Measurements from ENCODE around the gene CAMSAP1.

The CAMSAP1 gene

DNA sequence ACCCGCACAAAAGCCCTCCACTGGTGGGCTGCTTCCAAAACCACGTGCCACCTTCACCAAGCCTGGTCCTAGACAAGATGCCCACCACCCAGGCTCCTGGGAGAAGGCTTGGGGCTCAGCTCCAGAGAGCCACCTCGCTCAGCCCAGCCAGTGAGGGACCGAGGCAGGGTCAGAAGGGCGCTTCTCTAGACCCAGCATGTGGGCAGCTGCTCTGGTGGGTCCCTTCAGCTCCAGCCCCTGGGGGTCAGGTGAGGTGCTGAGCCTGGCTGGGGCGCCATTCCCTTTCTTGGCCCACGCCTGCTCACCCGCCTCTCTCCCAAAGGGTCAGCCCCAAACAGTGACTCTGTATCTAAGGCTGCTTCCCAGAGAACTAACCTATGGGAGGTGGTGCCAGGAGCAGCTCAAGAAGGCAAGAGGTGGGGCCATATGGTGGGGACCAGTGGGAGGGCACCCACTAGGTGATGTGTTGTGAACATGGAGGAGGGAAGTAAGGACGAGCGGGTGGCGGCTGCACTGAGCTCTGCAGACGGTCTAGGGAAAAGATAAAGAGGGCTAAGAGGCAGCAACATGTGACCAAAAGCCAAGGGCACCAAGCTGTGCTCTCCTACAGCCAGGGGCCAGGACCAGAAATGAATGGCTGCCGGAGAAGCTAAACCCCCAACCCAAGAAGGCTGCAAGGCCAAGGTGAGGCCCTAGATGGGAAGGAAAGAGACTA lies 79.3 kb downstream of the CAMSAP1 start:
- no peak for DNase-seq

DNA sequence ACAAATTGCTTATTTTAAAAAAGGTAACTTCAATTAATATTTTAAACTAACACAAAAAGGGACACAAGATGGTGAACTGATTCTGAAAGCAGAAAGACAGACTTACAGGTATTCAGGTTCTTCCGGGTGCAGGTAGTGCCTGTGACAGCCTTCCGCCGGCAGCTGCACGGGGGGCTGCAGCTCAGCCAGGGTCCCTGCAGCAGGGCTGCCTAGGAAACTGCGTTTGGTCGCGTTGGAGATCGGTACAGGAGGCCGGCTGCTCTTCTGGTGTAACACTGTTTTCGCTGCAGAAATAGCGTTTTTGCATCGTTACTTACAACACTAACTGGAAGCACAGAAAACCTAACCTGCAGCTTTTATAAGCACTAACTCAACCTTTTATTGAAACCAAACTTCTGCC lies 80.0 kb downstream of the CAMSAP1 start:
- DNase-seq: no peak

DNA sequence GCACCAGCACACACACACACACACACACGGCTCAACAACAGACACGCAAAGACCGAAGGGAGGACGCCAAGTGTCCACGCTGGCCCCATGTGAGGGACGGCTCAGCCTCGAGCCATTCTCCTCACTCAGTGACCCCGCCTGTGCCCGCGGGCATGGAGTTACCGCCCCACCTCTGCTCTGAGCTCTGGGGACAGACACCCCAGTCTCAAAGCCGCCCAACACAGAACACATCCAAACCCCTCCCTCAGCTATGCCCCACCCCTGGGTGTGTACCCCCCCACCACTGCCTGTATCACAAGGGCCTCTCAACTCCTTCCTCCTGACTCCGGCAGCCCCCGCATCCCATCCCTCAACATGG lies 81.2 kb downstream of the CAMSAP1 start:
- no peak for DNase-seq

DNA sequence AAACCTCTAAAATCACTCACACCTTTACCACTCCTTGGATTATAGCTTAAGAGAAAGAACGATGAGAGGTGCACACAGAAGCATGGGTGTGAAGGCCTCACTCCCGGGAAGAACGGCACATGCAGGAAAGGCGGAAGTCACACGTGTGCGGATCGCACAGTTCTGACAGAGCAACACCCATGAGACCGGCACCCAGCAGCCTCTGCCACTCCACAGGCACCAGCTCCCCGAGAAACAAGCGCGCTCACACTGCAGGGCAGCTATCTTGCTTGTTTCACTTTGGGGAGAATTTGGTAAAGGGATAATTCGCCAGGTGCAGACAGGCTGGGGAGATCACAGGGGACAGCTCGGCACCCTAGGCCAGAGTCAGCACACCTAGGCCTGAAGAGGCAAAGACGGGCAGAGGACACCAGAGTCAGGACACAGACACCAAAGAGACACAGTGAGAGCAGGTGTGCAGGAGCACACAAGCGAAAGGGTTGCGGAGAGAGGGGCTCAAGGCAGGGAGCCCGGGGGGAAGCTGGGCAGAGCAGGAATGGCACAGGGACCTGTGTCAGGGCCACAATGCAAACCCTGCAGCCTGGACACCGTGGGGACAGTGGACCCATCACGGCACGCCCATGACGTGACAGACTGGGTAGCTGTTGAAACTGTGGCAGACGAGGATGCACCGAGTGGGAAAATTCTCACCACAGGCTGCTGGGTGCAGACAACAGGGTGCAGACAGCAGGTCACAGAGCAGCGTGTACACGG lies 81.7 kb downstream of the CAMSAP1 start:
- no peak for DNase-seq

DNA sequence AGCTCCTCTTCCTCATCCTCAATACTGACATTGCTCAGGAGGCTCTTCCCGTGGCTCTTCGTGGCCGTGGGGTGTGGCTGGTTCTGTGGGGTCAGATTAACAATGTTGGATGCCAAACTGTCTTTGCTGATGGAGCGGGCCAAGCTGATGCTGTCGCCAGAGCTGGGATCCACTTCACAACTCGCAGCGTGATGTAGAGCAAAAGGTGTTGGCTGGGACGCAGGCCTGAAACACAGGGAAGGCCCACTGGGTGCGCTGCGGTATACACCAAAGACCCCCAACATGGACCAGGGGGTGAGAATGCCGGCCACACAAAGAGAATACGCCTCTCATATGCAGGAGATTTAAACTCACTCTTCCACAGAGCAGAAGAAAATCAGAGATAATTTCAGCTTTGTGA lies 84.3 kb downstream of the CAMSAP1 start:
- no peak for DNase-seq

DNA sequence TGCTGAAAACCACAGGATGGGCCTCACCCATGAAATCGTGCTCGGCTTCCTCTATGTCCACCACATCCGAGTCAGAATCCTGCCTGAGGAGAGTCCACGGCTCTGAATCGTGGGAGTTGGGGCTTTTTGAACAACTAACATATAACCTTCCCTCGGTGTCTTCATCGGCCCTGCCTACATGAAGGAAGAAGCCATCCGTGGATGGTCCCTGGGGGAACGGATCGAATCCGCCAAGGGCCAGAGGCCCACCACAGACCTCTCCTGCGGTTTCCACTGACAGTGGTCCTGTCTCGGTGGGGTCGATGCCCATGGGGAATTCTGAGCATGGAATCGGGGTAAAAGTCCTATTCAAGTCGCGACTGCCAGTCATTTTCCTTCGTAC lies 85.0 kb downstream of the CAMSAP1 start:
- DNase-seq: no peak

DNA sequence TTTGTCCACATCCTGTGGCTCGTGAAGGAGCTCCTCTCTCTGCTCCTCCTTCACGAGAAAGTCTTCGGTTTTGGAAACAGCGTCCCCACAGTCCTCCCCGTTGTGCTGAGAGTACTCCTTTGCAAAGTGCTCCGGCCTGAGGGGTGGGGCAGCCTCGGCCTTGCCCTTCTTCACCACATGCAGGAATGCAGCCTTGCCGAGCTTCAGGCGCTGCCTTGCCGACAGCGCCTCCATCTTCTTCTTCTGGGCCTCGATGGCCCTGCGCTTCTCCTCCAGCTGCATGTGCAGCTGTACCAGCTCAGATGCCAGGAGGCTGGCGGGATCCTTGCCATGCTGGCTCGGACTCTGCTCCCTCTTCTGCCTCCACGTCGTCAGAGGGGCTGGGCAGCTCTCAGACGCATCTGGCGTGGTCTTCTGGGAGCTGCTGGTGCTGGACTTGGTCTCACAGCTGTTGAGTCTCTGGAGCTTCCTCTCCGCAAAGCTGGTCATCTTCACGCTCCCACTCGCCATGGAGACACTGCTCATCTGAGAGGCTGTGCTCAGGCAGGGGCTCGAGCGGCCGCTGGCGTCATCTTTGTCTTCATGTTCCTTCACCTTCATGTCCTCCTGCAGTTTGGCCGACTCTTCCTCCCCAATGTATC lies 85.5 kb downstream of the CAMSAP1 start:
- DNase-seq: no peak

DNA sequence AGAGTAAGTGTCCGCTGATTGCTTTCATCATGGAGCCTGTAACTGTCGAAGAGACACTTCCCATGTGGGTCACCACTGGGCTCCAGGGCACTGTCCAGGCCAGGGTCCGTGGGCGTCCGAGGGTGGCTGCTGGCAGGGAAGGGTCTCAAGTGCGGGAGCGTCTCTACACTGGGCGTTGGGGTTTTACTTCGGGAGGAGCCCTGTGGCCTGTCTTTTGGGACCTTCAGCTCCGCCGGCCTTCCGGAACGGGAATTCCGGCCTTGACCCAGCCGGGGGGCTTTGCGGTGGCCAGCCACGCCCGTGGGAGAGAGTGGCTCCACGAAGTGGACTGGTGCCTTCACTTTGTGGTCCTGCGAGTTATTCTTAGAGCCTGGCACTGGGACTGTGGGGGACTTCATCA lies 86.2 kb downstream of the CAMSAP1 start:
- no peak for DNase-seq

DNA sequence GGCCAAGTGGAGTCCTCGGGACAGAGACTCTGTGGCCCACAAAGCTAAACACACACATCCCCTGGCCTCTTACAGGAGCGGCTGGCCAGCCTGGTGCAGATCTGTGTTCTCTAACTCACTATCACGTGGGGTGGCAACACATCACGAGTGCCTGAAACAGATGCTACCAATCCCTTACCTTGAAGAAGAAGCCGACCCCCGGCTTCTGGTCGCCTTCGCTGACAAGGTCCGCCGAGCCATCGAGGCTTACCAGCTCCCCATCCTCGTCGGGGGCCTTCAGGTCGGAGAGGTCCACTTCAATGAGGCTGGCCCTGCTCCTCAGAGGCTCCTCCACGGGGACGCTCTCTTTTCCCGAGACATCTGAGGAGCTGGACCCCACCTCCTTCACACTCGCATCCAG lies 86.7 kb downstream of the CAMSAP1 start:
- DNase-seq: no peak

DNA sequence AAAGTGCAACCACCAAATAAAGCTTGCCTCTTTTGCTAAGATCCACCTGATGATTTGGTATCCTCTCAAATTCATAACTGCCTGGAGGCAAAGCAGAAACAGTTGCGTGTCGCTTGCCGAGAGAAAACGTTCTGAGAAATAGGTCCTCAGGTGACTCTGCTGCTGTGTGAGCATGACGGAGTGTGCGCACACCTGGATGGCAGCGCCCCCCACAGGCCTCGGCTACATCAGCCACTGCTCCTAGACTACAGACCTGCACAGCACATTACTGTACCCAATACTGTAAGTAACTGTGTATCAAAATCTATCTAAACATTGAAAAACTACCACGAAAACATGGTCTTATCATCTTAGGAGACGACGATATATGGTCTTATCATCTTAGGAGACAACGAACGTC lies 87.4 kb downstream of the CAMSAP1 start:
- DNase-seq: no peak

DNA sequence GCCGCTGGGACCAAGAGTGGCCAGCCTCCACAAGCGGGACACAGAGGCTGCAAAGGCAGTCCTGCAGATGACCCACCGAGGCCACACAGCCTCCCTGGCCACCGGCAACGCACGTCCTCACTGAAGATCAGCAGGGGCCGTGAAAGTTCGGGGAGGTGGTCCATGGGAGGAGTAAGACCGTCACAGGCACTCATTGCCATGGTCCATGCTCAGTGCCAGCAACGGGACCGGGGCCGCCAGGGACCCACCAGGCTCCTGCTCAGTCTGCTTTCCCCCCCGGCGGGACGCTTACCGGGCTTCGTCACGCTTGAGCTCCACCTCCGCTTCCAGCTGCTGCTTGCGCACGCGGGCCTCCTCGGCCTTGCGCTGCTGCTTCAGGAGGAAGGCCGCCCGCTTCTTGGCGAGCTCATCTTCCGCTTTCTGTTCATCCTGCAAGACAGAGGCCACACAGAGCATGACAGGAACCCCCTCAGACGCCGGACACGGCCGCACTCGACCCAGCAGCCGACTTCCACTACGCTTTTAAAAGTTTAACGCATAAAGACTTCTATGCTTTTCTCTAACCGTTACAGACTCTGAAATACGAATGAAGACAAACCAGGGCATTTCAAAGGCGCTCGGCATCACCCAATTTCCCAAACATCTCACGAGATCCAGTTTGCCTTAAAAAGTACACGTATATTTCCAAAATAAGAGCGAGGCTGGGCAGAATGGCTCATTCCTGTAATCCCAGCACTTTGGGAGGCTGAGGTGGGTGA lies 88.4 kb downstream of the CAMSAP1 start:
- no peak for DNase-seq

DNA sequence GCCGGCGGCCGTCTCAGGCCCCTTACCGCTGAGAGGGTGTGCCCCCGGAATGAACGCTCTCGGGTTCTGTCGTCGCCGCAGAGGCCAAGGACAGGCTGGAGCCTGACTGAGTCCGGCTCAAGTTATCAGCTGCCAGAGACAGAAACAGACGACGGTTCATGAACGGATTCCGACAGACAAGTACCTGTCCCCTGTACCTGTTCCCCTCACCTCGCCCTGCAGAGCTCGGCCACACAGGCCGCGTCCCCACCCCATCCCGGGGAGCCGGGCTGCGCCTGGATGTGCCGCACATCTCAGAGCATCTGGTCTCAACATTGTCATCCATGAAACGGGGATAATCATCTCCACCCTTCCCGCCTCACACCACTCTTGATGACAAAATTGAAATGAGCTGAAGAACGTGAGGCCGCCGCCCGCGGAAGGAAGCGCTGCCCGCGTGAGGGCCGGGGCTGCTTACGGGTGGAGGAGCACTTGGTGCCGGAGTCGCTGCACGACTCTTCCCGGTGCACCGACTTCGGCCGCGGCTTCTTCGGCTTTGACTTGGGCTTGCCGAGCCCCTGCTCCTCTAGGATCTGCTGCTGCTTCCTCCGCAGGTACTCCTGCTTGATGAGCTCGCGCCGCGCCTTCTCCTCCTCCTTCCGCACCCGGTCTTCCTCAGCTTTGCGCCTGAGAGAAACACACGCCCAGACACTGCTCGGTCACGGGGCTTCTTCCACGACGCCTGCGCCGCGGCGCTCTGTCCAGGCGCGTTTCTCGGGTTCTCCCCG lies 89.2 kb downstream of the CAMSAP1 start:
- DNase-seq: no peak

DNA sequence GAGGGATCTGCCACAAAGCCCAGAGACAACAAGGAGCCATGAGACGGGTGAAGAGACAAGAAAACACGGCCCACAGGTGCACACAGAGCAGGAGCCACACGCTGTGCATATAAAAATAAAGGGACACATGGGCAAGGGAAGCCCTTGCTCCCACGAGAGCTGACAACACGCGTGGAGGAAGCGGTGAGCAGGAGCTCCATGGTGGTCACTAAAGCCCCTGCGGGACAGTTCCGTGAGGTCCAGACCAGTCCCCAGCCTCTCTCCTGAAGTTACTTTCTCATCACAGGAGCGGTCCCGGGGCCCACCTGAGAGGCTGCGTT lies 90.7 kb downstream of the CAMSAP1 start:
- no peak for DNase-seq

DNA sequence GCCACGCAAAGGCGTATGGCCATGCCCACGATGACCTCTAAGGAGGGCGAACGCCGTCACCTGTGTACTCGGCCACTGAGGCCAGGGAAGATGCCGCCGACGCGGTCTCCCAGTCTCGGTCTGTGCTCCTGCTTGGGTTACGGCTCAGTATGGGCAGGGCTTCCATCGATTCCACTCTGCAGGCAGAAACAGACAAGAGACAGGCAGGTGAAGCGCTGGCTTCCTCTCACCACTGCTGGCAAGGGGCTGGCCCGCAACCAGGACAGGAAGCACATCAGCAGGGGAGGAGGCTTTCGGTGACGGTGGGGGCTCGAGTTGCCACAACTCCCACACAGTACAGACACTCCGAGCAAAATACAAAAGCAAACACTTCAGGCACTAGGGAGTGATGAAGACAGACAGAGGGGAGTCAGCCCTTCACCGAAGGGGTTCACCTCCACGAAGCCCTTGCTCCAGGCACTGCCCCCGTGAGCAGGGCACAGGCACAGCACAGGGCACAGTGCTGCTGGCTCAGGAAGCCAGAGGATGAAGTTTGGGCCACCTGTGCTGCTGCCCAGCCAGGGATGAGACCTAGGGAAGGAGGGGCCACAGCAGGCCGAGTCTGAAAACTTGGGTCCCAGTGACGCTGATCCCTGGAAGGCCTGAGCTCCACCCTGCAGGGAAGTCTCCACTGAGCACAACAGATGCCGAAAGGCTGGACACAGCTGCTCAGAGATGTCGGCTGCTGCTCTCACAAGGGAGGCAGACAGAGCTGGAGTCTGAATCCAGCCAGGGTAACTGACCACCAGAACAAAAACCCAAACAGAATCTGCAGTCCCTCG lies 91.3 kb downstream of the CAMSAP1 start:
- no peak for DNase-seq

DNA sequence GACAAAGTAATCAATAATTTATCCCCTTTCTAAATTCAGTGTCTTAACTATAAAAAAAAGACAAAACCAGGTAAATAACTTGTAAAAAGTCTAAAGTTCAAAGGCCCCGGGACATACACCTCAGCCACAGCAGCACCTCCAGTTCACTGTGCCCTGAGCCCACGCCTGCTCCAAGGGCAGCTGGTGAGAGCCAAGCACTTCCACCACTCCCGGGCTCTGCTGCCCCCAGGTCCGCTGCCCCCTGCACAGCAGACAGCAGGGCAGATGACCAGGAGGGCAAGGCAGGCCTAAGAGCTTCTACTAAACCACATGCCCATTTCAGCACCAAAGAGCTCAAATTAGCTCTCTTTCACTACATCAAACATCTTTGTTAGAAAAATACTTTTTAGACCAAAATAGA lies 91.9 kb downstream of the CAMSAP1 start:
- no peak for DNase-seq

DNA sequence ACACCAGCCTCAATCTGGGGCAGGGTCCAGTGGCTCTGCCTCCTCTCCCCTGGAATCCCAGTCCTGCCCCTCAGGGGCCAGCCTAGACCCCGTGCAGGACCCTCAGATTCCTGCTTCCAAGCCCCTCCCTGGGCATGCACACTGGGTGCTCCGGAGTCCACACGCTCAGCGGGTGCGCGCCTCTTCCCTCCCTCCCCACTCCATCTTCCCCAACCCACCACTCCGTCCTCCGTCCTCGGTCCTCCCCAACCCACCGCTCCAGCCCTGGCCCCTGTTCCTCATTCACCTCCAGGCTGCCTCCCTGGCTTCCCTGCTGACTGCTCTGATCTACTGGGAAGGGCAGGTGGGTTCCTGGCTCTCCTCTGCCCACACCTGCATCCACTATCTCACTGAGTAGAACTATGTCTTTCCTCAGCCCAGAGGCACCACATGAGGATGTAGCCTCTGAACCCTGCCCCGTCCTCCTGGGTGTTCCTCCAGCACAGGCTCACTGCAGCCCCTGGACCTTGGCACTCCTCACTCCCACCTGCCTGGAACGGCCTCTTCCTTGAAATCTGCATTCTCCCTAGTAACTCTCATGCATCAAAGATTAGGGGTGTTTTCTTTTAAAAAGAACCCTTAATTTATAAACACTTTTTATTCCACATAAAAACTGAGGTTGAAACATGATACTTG lies 92.8 kb downstream of the CAMSAP1 start:
- DNase-seq: no peak

DNA sequence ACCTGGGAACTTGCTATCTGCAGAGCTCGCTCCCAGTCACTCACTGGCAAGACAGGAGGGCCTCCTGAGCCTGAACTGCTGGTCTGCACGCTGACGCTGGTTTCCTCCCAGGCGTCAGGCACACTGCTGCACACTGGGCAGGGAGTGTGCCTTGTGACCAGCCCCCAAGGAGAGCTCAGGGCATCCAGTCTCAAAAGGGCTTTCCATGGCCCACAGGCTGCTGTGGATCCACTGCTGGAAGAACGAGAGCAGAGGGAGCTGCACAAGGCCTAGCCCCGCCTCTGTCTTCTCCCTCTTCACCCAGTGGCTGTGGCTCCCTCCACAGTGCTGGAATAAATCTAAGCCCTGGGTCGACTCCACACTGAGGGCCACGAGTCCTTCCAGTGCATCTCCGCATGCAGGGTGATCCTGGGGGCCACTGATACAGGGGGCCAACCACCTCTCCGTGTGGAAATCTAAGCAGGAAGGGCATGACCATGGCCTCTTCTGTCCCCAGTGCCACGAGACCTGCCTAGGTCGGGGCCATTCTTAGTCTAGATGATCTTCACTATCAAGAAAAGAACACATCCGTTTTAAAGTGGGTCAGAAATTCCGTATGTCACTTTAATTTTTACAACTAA lies 93.6 kb downstream of the CAMSAP1 start:
- DNase-seq: no peak

DNA sequence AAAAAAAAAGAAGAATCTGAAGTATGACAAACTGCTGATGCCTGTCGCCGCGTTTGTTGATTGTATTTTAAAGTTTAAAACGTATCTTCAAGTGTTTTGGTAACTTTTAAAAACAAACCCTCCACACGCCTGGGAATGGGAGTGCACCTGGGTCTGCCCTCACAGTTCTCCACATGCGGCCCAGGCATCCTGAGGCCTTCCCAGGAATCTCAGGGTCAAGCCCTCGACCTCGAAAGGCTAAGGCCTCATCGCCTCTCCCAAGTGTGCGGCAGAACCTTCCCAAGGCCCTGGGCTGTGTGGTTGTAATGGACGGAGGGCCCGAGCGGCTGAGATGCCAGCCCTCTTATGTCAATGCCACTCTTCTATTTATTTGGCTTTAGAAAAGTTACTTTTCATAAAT lies 94.4 kb downstream of the CAMSAP1 start:
- DNase-seq: no peak

DNA sequence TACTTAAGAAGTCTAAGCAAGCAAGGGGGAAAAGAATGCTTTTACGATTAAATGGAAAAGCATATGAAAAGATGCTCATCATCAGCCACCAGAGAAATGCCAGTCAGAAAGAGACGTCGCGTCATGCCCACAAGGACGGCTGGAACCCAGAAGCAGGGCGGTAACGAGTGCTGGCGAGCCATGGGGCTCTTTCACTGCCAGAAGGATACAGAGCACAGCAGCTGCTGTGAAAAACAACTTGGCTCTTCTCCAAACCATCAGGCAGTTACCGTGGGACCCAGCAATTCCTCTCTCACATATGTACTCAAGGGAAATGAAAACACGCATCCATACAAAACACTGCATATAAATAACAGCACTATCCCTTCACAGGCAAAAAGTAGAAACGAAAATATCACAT lies 95.5 kb downstream of the CAMSAP1 start:
- DNase-seq: no peak

DNA sequence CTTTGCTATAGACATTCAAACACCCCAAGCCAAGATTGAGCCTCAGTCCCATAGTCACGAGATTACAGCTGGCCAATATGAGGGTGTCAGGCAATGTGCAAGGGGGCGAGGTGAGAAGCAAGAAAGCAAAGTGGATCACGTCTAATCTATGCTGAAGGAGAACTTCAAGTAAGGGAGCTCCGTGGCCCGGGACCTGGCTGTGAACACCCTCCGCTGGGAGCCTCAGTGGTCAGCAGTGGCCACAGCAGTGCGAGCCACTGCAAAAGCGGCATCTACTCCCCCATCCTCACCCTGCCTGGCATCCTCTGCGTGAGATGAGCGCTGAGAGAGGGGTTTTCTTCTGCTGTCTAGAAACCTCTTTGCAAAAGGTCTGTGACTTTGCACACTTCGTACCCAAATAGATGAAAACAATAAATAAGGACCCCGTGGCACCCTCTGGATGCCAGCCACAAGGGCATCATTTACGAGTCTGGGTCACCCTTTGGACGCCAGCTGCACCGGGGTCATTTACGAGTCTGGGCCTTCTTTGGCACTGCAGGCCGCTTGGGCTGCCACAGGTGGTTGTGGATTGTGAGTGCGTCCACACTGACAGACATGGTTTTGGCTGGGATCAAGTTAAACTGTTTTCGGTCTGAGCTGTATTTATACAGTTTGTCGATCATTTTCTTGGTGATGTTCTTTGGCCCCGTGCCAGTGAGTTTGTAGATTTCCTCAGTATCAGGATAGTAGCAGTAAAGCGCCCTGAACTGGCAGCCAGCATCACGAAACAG lies 96.4 kb downstream of the CAMSAP1 start:
- DNase-seq: no peak

Measured in activated CD4-positive, alpha-beta T cell treated with anti-CD3 and anti-CD28 coated beads, Interleukin-10, Interleukin-2, amounts not matched to agents 100 ng/mL and 50 ng/mL, durations not matched to agents 16 hours and 8 hours (primary cell).